Measurements from ENCODE around the gene ACER3.
A peak's percentile ranks its signal among the peaks of the same experiment; 100 is the strongest.

The ACER3 gene

GRCh38 chr11:77040401-77040777 lies 179.7 kb downstream of the ACER3 start:
- no peak for TF ChIP-seq CTCF (IDR thresholded peaks at IDR 0.05; ENCODE audit: low read depth, low read length)
- DNase-seq (ENCODE audit: low read depth in 2 of 2), result no peak
- H3K4me3 ChIP-seq (replicated peaks in 1 of 2; ENCODE audit: low read depth in 2 of 2, low read length in 2 of 2), result no peak overlapping the region

- DNase-seq (ENCODE audit: low read depth in 2 of 2), result no peak
- TF ChIP-seq CTCF (IDR thresholded peaks at IDR 0.05; ENCODE audit: low read depth, low read length), result no peak
- no peak overlapping the region for H3K4me3 ChIP-seq (replicated peaks in 1 of 2; ENCODE audit: low read depth in 2 of 2, low read length in 2 of 2)
These were observed 180.2 kb downstream of the ACER3 start for GRCh38 chr11:77040889-77041288.

GRCh38 chr11:77042111-77042726 lies 181.5 kb downstream of the ACER3 start:
- H3K4me3 ChIP-seq (replicated peaks in 1 of 2; ENCODE audit: low read depth in 2 of 2, low read length in 2 of 2), result no peak overlapping the region
- DNase-seq (ENCODE audit: low read depth in 2 of 2), result no peak
- no peak for TF ChIP-seq CTCF (IDR thresholded peaks at IDR 0.05; ENCODE audit: low read depth, low read length)

GRCh38 chr11:77044356-77044755 lies 183.6 kb downstream of the ACER3 start:
- no peak overlapping the region for H3K4me3 ChIP-seq (replicated peaks in 1 of 2; ENCODE audit: low read depth in 2 of 2, low read length in 2 of 2)
- no peak for DNase-seq (ENCODE audit: low read depth in 2 of 2)
- TF ChIP-seq CTCF (IDR thresholded peaks at IDR 0.05; ENCODE audit: low read depth, low read length), result no peak

- no peak for TF ChIP-seq CTCF (IDR thresholded peaks at IDR 0.05; ENCODE audit: low read depth, low read length)
- DNase-seq (ENCODE audit: low read depth in 2 of 2), result no peak
- no peak overlapping the region for H3K4me3 ChIP-seq (replicated peaks in 1 of 2; ENCODE audit: low read depth in 2 of 2, low read length in 2 of 2)
These were observed 184.2 kb downstream of the ACER3 start for GRCh38 chr11:77044886-77045285.

GRCh38 chr11:77046060-77046501 lies 185.4 kb downstream of the ACER3 start:
- no peak overlapping the region for H3K4me3 ChIP-seq (replicated peaks in 1 of 2; ENCODE audit: low read depth in 2 of 2, low read length in 2 of 2)
- TF ChIP-seq CTCF (IDR thresholded peaks at IDR 0.05; ENCODE audit: low read depth, low read length), result peak; percentile 37
- DNase-seq (ENCODE audit: low read depth in 2 of 2), result peak; percentile 12 to 20
